ENCODE measurements around the gene SGSH. TPM values are rescaled to one million over a fixed set of nuclear protein-coding genes. Genes with fewer than 3 reads are reported as not detected.

SGSH gene
- total and polyA plus RNA-seq, 4 experiments from 2014 or later: 37.8 to 198 (median 124) TPM

- no peaks in the 10 kb centered on the region for H3K36me3 Mint-ChIP-seq
- CTCF ChIA-PET (ENCODE audit: partially characterized antibody): no interaction called here
- no peak overlapping the region for H3K27ac ChIP-seq (ENCODE audit: low read depth, low read length)
- no peaks in the 10 kb centered on the region for H3K9me3 ChIP-seq (ENCODE audit: control insufficient read depth in 1 of 2, low read length in 2 of 2)
- no peak for DNase-seq
- H3K36me3 ChIP-seq (ENCODE audit: insufficient read depth, low read length): no peaks in the 10 kb centered on the region
- H3K27me3 Mint-ChIP-seq: peaks cover 1 to 2% of the 10 kb centered on the region in 2 donors
- intact Hi-C loops (cut with micrococcal nuclease): no loop called here
- peaks cover 0 to 1% (median 0%) of the 10 kb centered on the region in 8 donors for H3K9me3 Mint-ChIP-seq
- H3K4me3 ChIP-seq (ENCODE audit: low read length in 2 of 2): no peak overlapping the region
- no peak overlapping the region for H3K27ac Mint-ChIP-seq
- H3K27me3 ChIP-seq (ENCODE audit: insufficient read depth, low read length): no peaks in the 10 kb centered on the region
- no peaks in the 10 kb centered on the region for H3K4me1 ChIP-seq (ENCODE audit: insufficient read depth, low read length)
- POLR2A ChIA-PET (ENCODE audit: partially characterized antibody): no interaction called here
- no peaks in the 10 kb centered on the region for H3K4me1 Mint-ChIP-seq
- no peak overlapping the region for H3K4me3 Mint-ChIP-seq
These were observed 33.0 kb downstream of the SGSH start for GRCh38 chr17:80187090-80187489.

- POLR2A ChIA-PET (ENCODE audit: partially characterized antibody): no interaction called here
- Histone ChIP-seq H3K9me3 (ENCODE audit: control insufficient read depth in 1 of 2, low read length in 2 of 2) (no peaks in the 10 kb centered on the region), H3K27me3 (ENCODE audit: insufficient read depth, low read length) (no peaks in the 10 kb centered on the region), H3K4me1 (ENCODE audit: insufficient read depth, low read length) (no peaks in the 10 kb centered on the region), H3K36me3 (ENCODE audit: insufficient read depth, low read length) (no peaks in the 10 kb centered on the region), H3K27ac (ENCODE audit: low read depth, low read length) (no peak overlapping the region), H3K4me3 (ENCODE audit: low read length in 2 of 2) (no peak overlapping the region)
- H3K9me3 Mint-ChIP-seq: peaks cover 0 to 1% (median 0%) of the 10 kb centered on the region in 8 donors
- no peaks in the 10 kb centered on the region for H3K4me1 Mint-ChIP-seq
- intact Hi-C loops (cut with micrococcal nuclease): no loop called here
- CTCF ChIA-PET (ENCODE audit: partially characterized antibody): no interaction called here
- H3K27ac Mint-ChIP-seq: no peak overlapping the region
- no peaks in the 10 kb centered on the region for H3K36me3 Mint-ChIP-seq
- H3K4me3 Mint-ChIP-seq: no peak overlapping the region
- DNase-seq: no peak
- peaks cover 0 to 6% of the 10 kb centered on the region in 2 donors for H3K27me3 Mint-ChIP-seq
These were observed 34.2 kb downstream of the SGSH start for GRCh38 chr17:80185968-80186367.

GRCh38 chr17:80184423-80184714 lies 35.8 kb downstream of the SGSH start:
- H3K4me1 ChIP-seq (ENCODE audit: insufficient read depth, low read length): no peaks in the 10 kb centered on the region
- Mint-ChIP-seq H3K9me3 (peaks cover 0 to 1% (median 0%) of the 10 kb centered on the region in 8 donors), H3K27ac (no peak overlapping the region), H3K36me3 (no peaks in the 10 kb centered on the region), H3K4me3 (no peak overlapping the region), H3K4me1 (no peaks in the 10 kb centered on the region), H3K27me3 (peaks cover 0 to 6% of the 10 kb centered on the region in 2 donors)
- intact Hi-C loops (cut with micrococcal nuclease): no loop called here
- peaks cover 3% of the 10 kb centered on the region for H3K27me3 ChIP-seq (ENCODE audit: insufficient read depth, low read length)
- no peak for DNase-seq
- no peaks in the 10 kb centered on the region for H3K9me3 ChIP-seq (ENCODE audit: control insufficient read depth in 1 of 2, low read length in 2 of 2)
- H3K27ac ChIP-seq (ENCODE audit: low read depth, low read length): no peak overlapping the region
- POLR2A ChIA-PET (ENCODE audit: partially characterized antibody): no interaction called here
- CTCF ChIA-PET (ENCODE audit: partially characterized antibody): no interaction called here
- no peak overlapping the region for H3K4me3 ChIP-seq (ENCODE audit: low read length in 2 of 2)
- no peaks in the 10 kb centered on the region for H3K36me3 ChIP-seq (ENCODE audit: insufficient read depth, low read length)

- no peaks in the 10 kb centered on the region for H3K4me1 Mint-ChIP-seq
These were observed 36.3 kb downstream of the SGSH start for GRCh38 chr17:80183581-80184422.

GRCh38 chr17:80182845-80183223 lies 37.3 kb downstream of the SGSH start:
- H3K36me3 ChIP-seq (ENCODE audit: insufficient read depth, low read length): no peaks in the 10 kb centered on the region
- Mint-ChIP-seq H3K9me3 (peaks cover 0 to 1% (median 0%) of the 10 kb centered on the region in 8 donors), H3K4me1 (no peaks in the 10 kb centered on the region), H3K4me3 (no peak overlapping the region), H3K27ac (no peak overlapping the region), H3K36me3 (no peaks in the 10 kb centered on the region), H3K27me3 (peaks cover 0 to 5% of the 10 kb centered on the region in 2 donors)
- H3K4me1 ChIP-seq (ENCODE audit: insufficient read depth, low read length): no peaks in the 10 kb centered on the region
- intact Hi-C loops (cut with micrococcal nuclease): no loop called here
- H3K27me3 ChIP-seq (ENCODE audit: insufficient read depth, low read length): peaks cover 6% of the 10 kb centered on the region
- CTCF ChIA-PET (ENCODE audit: partially characterized antibody): no interaction called here
- POLR2A ChIA-PET (ENCODE audit: partially characterized antibody): no interaction called here
- DNase-seq: no peak
- no peaks in the 10 kb centered on the region for H3K9me3 ChIP-seq (ENCODE audit: control insufficient read depth in 1 of 2, low read length in 2 of 2)
- no peak overlapping the region for H3K27ac ChIP-seq (ENCODE audit: low read depth, low read length)
- no peak overlapping the region for H3K4me3 ChIP-seq (ENCODE audit: low read length in 2 of 2)

More at GRCh38 chr17:80183581-80184422, 36.3 kb downstream of the SGSH start:
- H3K27ac ChIP-seq (ENCODE audit: low read depth, low read length): no peak overlapping the region
- H3K9me3 Mint-ChIP-seq: peaks cover 0 to 1% (median 0%) of the 10 kb centered on the region in 8 donors
- peaks cover 6% of the 10 kb centered on the region for H3K27me3 ChIP-seq (ENCODE audit: insufficient read depth, low read length)
- peaks cover 0 to 6% of the 10 kb centered on the region in 2 donors for H3K27me3 Mint-ChIP-seq
- H3K4me1 ChIP-seq (ENCODE audit: insufficient read depth, low read length): no peaks in the 10 kb centered on the region
- no peaks in the 10 kb centered on the region for H3K9me3 ChIP-seq (ENCODE audit: control insufficient read depth in 1 of 2, low read length in 2 of 2)
- ChIA-PET POLR2A (ENCODE audit: partially characterized antibody) (no interaction called here), CTCF (ENCODE audit: partially characterized antibody) (no interaction called here)
- no peak for DNase-seq
- intact Hi-C loops (cut with micrococcal nuclease): no loop called here
- H3K27ac Mint-ChIP-seq: no peak overlapping the region
- no peak overlapping the region for H3K4me3 ChIP-seq (ENCODE audit: low read length in 2 of 2)
- H3K36me3 ChIP-seq (ENCODE audit: insufficient read depth, low read length): no peaks in the 10 kb centered on the region
- no peak overlapping the region for H3K4me3 Mint-ChIP-seq
- H3K36me3 Mint-ChIP-seq: no peaks in the 10 kb centered on the region

GRCh38 chr17:80182118-80182844 lies 37.9 kb downstream of the SGSH start:
- no peak overlapping the region for H3K4me3 ChIP-seq (ENCODE audit: low read length in 2 of 2)
- no peaks in the 10 kb centered on the region for H3K9me3 ChIP-seq (ENCODE audit: control insufficient read depth in 1 of 2, low read length in 2 of 2)
- Mint-ChIP-seq H3K27ac (no peak overlapping the region), H3K36me3 (no peaks in the 10 kb centered on the region), H3K9me3 (peaks cover 0 to 1% (median 0%) of the 10 kb centered on the region in 8 donors), H3K4me1 (no peaks in the 10 kb centered on the region), H3K4me3 (no peak overlapping the region), H3K27me3 (peaks cover 0 to 4% of the 10 kb centered on the region in 2 donors)
- DNase-seq: no peak
- H3K27me3 ChIP-seq (ENCODE audit: insufficient read depth, low read length): peaks cover 6% of the 10 kb centered on the region
- ChIA-PET CTCF (ENCODE audit: partially characterized antibody) (no interaction called here), POLR2A (ENCODE audit: partially characterized antibody) (no interaction called here)
- intact Hi-C loops (cut with micrococcal nuclease): no loop called here
- H3K36me3 ChIP-seq (ENCODE audit: insufficient read depth, low read length): no peaks in the 10 kb centered on the region
- H3K4me1 ChIP-seq (ENCODE audit: insufficient read depth, low read length): no peaks in the 10 kb centered on the region
- H3K27ac ChIP-seq (ENCODE audit: low read depth, low read length): no peak overlapping the region

- Mint-ChIP-seq H3K36me3 (no peaks in the 10 kb centered on the region), H3K27ac (no peak overlapping the region), H3K9me3 (peaks cover 0 to 1% (median 0%) of the 10 kb centered on the region in 8 donors), H3K4me1 (no peaks in the 10 kb centered on the region), H3K4me3 (no peak overlapping the region), H3K27me3 (peaks cover 0 to 4% of the 10 kb centered on the region in 2 donors)
- no peak for DNase-seq
- H3K4me1 ChIP-seq (ENCODE audit: insufficient read depth, low read length): no peaks in the 10 kb centered on the region
- H3K27me3 ChIP-seq (ENCODE audit: insufficient read depth, low read length): peaks cover 6% of the 10 kb centered on the region
- CTCF ChIA-PET (ENCODE audit: partially characterized antibody): no interaction called here
- no peaks in the 10 kb centered on the region for H3K36me3 ChIP-seq (ENCODE audit: insufficient read depth, low read length)
- H3K27ac ChIP-seq (ENCODE audit: low read depth, low read length): no peak overlapping the region
- H3K4me3 ChIP-seq (ENCODE audit: low read length in 2 of 2): no peak overlapping the region
- intact Hi-C loops (cut with micrococcal nuclease): no loop called here
- POLR2A ChIA-PET (ENCODE audit: partially characterized antibody): no interaction called here
- H3K9me3 ChIP-seq (ENCODE audit: control insufficient read depth in 1 of 2, low read length in 2 of 2): no peaks in the 10 kb centered on the region
These were observed 38.7 kb downstream of the SGSH start for GRCh38 chr17:80181431-80181830.
